ENCODE results near the gene FRMPD1.

FRMPD1 gene

GRCh38 chr9:37626708-37627292 lies 24.0 kb upstream of the FRMPD1 start:
- Histone ChIP-seq H3K4me3 (ENCODE audit: insufficient read depth, low read depth, low read length, poor library complexity, severe bottlenecking) (no peak overlapping the region), H3K36me3 (ENCODE audit: control insufficient read depth, insufficient read depth, low read length) (no peaks in the 10 kb centered on the region), H3K4me1 (ENCODE audit: control insufficient read depth, insufficient read depth, low read length, poor library complexity, severe bottlenecking) (no peaks in the 10 kb centered on the region), H3K27ac (ENCODE audit: insufficient read depth, low read length, poor library complexity, severe bottlenecking) (no peak overlapping the region), H3K27me3 (replicated peaks; ENCODE audit: control insufficient read depth, insufficient read depth, low read length, poor library complexity, severe bottlenecking) (no peaks in the 10 kb centered on the region), H3K9me3 (ENCODE audit: control insufficient read depth, low read length) (no peaks in the 10 kb centered on the region)
- DNase-seq: no peak

GRCh38 chr9:37632479-37632878 lies 18.3 kb upstream of the FRMPD1 start:
- Histone ChIP-seq H3K9me3 (ENCODE audit: control insufficient read depth, low read length) (no peaks in the 10 kb centered on the region), H3K4me3 (ENCODE audit: insufficient read depth, low read depth, low read length, poor library complexity, severe bottlenecking) (no peak overlapping the region), H3K27ac (ENCODE audit: insufficient read depth, low read length, poor library complexity, severe bottlenecking) (no peak overlapping the region), H3K36me3 (ENCODE audit: control insufficient read depth, insufficient read depth, low read length) (no peaks in the 10 kb centered on the region), H3K27me3 (replicated peaks; ENCODE audit: control insufficient read depth, insufficient read depth, low read length, poor library complexity, severe bottlenecking) (no peaks in the 10 kb centered on the region), H3K4me1 (ENCODE audit: control insufficient read depth, insufficient read depth, low read length, poor library complexity, severe bottlenecking) (no peaks in the 10 kb centered on the region)
- no peak for DNase-seq

- Histone ChIP-seq H3K4me3 (ENCODE audit: insufficient read depth, low read depth, low read length, poor library complexity, severe bottlenecking) (no peak overlapping the region), H3K27me3 (replicated peaks; ENCODE audit: control insufficient read depth, insufficient read depth, low read length, poor library complexity, severe bottlenecking) (no peaks in the 10 kb centered on the region), H3K4me1 (ENCODE audit: control insufficient read depth, insufficient read depth, low read length, poor library complexity, severe bottlenecking) (no peaks in the 10 kb centered on the region), H3K27ac (ENCODE audit: insufficient read depth, low read length, poor library complexity, severe bottlenecking) (no peak overlapping the region), H3K36me3 (ENCODE audit: control insufficient read depth, insufficient read depth, low read length) (no peaks in the 10 kb centered on the region), H3K9me3 (ENCODE audit: control insufficient read depth, low read length) (no peaks in the 10 kb centered on the region)
- DNase-seq: no peak
Observed at GRCh38 chr9:37635808-37636207, 14.9 kb upstream of the FRMPD1 start.

GRCh38 chr9:37636511-37637448 lies 14.0 kb upstream of the FRMPD1 start:
- H3K4me3 ChIP-seq (ENCODE audit: insufficient read depth, low read depth, low read length, poor library complexity, severe bottlenecking): no peak overlapping the region
- DNase-seq: no peak

GRCh38 chr9:37639109-37639762 lies 11.5 kb upstream of the FRMPD1 start:
- Histone ChIP-seq H3K36me3 (ENCODE audit: control insufficient read depth, insufficient read depth, low read length) (no peaks in the 10 kb centered on the region), H3K27me3 (replicated peaks; ENCODE audit: control insufficient read depth, insufficient read depth, low read length, poor library complexity, severe bottlenecking) (peaks cover 4% of the 10 kb centered on the region), H3K9me3 (ENCODE audit: control insufficient read depth, low read length) (no peaks in the 10 kb centered on the region), H3K4me3 (ENCODE audit: insufficient read depth, low read depth, low read length, poor library complexity, severe bottlenecking) (no peak overlapping the region), H3K27ac (ENCODE audit: insufficient read depth, low read length, poor library complexity, severe bottlenecking) (no peak overlapping the region), H3K4me1 (ENCODE audit: control insufficient read depth, insufficient read depth, low read length, poor library complexity, severe bottlenecking) (no peaks in the 10 kb centered on the region)
- no peak for DNase-seq

More at GRCh38 chr9:37636511-37637448, 14.0 kb upstream of the FRMPD1 start:
- H3K27me3 ChIP-seq (replicated peaks; ENCODE audit: control insufficient read depth, insufficient read depth, low read length, poor library complexity, severe bottlenecking): no peaks in the 10 kb centered on the region
- H3K4me1 ChIP-seq (ENCODE audit: control insufficient read depth, insufficient read depth, low read length, poor library complexity, severe bottlenecking): no peaks in the 10 kb centered on the region
- no peaks in the 10 kb centered on the region for H3K9me3 ChIP-seq (ENCODE audit: control insufficient read depth, low read length)
- H3K27ac ChIP-seq (ENCODE audit: insufficient read depth, low read length, poor library complexity, severe bottlenecking): no peak overlapping the region
- H3K36me3 ChIP-seq (ENCODE audit: control insufficient read depth, insufficient read depth, low read length): no peaks in the 10 kb centered on the region

- peaks cover 4% of the 10 kb centered on the region for H3K27me3 ChIP-seq (replicated peaks; ENCODE audit: control insufficient read depth, insufficient read depth, low read length, poor library complexity, severe bottlenecking)
- no peaks in the 10 kb centered on the region for H3K4me1 ChIP-seq (ENCODE audit: control insufficient read depth, insufficient read depth, low read length, poor library complexity, severe bottlenecking)
- no peak overlapping the region for H3K27ac ChIP-seq (ENCODE audit: insufficient read depth, low read length, poor library complexity, severe bottlenecking)
- H3K4me3 ChIP-seq (ENCODE audit: insufficient read depth, low read depth, low read length, poor library complexity, severe bottlenecking): no peak overlapping the region
- no peaks in the 10 kb centered on the region for H3K9me3 ChIP-seq (ENCODE audit: control insufficient read depth, low read length)
- H3K36me3 ChIP-seq (ENCODE audit: control insufficient read depth, insufficient read depth, low read length): no peaks in the 10 kb centered on the region
- DNase-seq: no peak
Observed at GRCh38 chr9:37639841-37640240, 10.9 kb upstream of the FRMPD1 start.

GRCh38 chr9:37640246-37640645 lies 10.5 kb upstream of the FRMPD1 start:
- Histone ChIP-seq H3K4me3 (ENCODE audit: insufficient read depth, low read depth, low read length, poor library complexity, severe bottlenecking) (no peak overlapping the region), H3K36me3 (ENCODE audit: control insufficient read depth, insufficient read depth, low read length) (no peaks in the 10 kb centered on the region), H3K4me1 (ENCODE audit: control insufficient read depth, insufficient read depth, low read length, poor library complexity, severe bottlenecking) (no peaks in the 10 kb centered on the region), H3K9me3 (ENCODE audit: control insufficient read depth, low read length) (no peaks in the 10 kb centered on the region), H3K27me3 (replicated peaks; ENCODE audit: control insufficient read depth, insufficient read depth, low read length, poor library complexity, severe bottlenecking) (peaks cover 4% of the 10 kb centered on the region), H3K27ac (ENCODE audit: insufficient read depth, low read length, poor library complexity, severe bottlenecking) (no peak overlapping the region)
- DNase-seq: no peak

- DNase-seq: no peak
- Histone ChIP-seq H3K4me3 (ENCODE audit: insufficient read depth, low read depth, low read length, poor library complexity, severe bottlenecking) (no peak overlapping the region), H3K4me1 (ENCODE audit: control insufficient read depth, insufficient read depth, low read length, poor library complexity, severe bottlenecking) (no peaks in the 10 kb centered on the region), H3K27me3 (replicated peaks; ENCODE audit: control insufficient read depth, insufficient read depth, low read length, poor library complexity, severe bottlenecking) (peaks cover 4% of the 10 kb centered on the region), H3K9me3 (ENCODE audit: control insufficient read depth, low read length) (no peaks in the 10 kb centered on the region), H3K36me3 (ENCODE audit: control insufficient read depth, insufficient read depth, low read length) (no peaks in the 10 kb centered on the region), H3K27ac (ENCODE audit: insufficient read depth, low read length, poor library complexity, severe bottlenecking) (no peak overlapping the region)
Observed at GRCh38 chr9:37641331-37641730, 9.4 kb upstream of the FRMPD1 start.

- peaks cover 4% of the 10 kb centered on the region for H3K27me3 ChIP-seq (replicated peaks; ENCODE audit: control insufficient read depth, insufficient read depth, low read length, poor library complexity, severe bottlenecking)
- no peak overlapping the region for H3K4me3 ChIP-seq (ENCODE audit: insufficient read depth, low read depth, low read length, poor library complexity, severe bottlenecking)
- H3K36me3 ChIP-seq (ENCODE audit: control insufficient read depth, insufficient read depth, low read length): no peaks in the 10 kb centered on the region
- no peak overlapping the region for H3K27ac ChIP-seq (ENCODE audit: insufficient read depth, low read length, poor library complexity, severe bottlenecking)
- H3K9me3 ChIP-seq (ENCODE audit: control insufficient read depth, low read length): no peaks in the 10 kb centered on the region
- DNase-seq: no peak
- no peaks in the 10 kb centered on the region for H3K4me1 ChIP-seq (ENCODE audit: control insufficient read depth, insufficient read depth, low read length, poor library complexity, severe bottlenecking)
Observed at GRCh38 chr9:37643214-37643613, 7.5 kb upstream of the FRMPD1 start.

Data from effector memory CD4-positive, alpha-beta T cell (primary cell).